Parathyroid adenoma (tissue), 2 donors: ENCODE measurements around the gene TMEM212.

Experiments used
- H2AFZ ChIP-seq: fragments of 300-600 bp; sonication (generic); one replicate; pipeline ENCODE4 v1.7.0; 2017; ENCODE audit warnings: antibody characterized with exemption, mild to moderate bottlenecking
- H3K27ac ChIP-seq: fragments of 300-600 bp; sonication (generic); one replicate; pipeline ENCODE4 v1.7.0; 2017
- H3K27me3 ChIP-seq: fragments of 300-600 bp; sonication (generic); one replicate; pipeline ENCODE4 v1.7.0; 2017; ENCODE audit warnings: low read length; ENCODE audit not compliant: control insufficient read depth, insufficient read depth
- H3K36me3 ChIP-seq: fragments of 300-600 bp; sonication (generic); one replicate; pipeline ENCODE4 v1.7.0; 2017; ENCODE audit warnings: low read length; ENCODE audit not compliant: control insufficient read depth, insufficient read depth
- H3K4me1 ChIP-seq: fragments of 300-600 bp; sonication (generic); one replicate; pipeline ENCODE4 v1.7.0; 2017; ENCODE audit warnings: control low read depth
- H3K4me2 ChIP-seq: fragments of 300-600 bp; sonication (generic); one replicate; pipeline ENCODE4 v1.7.0; 2017; ENCODE audit warnings: low read length
- H3K4me3 ChIP-seq: fragments of 300-600 bp; sonication (generic); one replicate; pipeline ENCODE4 v1.7.0; 2017; ENCODE audit warnings: low read depth, low read length
- H3K79me2 ChIP-seq: fragments of 300-600 bp; sonication (generic); one replicate; pipeline ENCODE4 v1.7.0; 2017; ENCODE audit warnings: control low read depth
- H3K9ac ChIP-seq: fragments of 300-600 bp; sonication (generic); one replicate; pipeline ENCODE4 v1.7.0; 2017; ENCODE audit warnings: mild to moderate bottlenecking
- H3K9me3 ChIP-seq: fragments of 300-600 bp; sonication (generic); one replicate; pipeline ENCODE4 v1.7.0; 2017; ENCODE audit warnings: low read length; ENCODE audit not compliant: control insufficient read depth
- TF ChIP-seq, protein P1 (sequence below): fragments of 300-600 bp; sonication (generic); IDR thresholded peaks from one replicate; pipeline ENCODE4 v1.7.0; 2017; ENCODE audit warnings: antibody characterized with exemption, mild to moderate bottlenecking
- donor health status: primary hyperparathyroidism.

Gene TMEM212

DNA sequence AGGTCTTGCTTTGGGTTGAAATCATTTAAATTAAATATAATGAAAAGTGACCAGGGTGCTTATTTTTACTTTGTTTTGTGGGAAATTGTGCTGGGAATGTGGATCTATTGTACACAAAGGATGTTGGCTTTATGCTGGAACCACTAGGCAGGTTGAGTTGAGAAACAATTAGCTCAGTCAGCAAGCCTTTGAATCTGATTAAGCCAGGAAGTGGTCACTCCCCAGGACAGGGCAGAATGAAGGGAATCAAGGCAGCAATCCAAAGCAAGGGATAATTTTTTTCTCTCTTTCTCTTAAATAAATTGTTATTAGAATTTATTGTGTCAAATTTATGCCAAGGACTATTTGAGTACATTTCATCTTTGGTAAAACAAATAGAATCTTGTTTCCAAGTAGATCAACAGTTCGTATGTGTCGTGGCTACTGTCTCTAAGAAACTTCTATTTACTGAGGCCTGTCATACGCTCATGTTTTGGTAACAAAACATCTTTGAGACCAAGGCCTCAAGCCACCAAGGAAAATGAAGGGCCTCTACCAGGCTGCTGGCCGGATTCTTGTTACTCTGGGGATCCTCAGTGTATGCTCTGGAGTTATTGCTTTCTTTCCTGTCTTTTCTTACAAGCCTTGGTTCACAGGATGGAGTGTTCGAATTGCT, at the start of gene TMEM212:
TMEM212 (plus strand) TSS at position 486 of the 655 bp plus-strand sequence; CDS start at position 521, 35 bp downstream.
- Histone ChIP-seq H2AFZ (no peak within 1 kb of the TSS), H3K4me3 (no peak within 1 kb of the TSS), H3K27me3 (no peaks in the 10 kb centered on the region), H3K9me3 (no peaks in the 10 kb centered on the region), H3K79me2 (no peaks in the 10 kb centered on the region), H3K9ac (no peak within 1 kb of the TSS), H3K27ac (no peak within 1 kb of the TSS), H3K4me1 (no peaks in the 10 kb centered on the region), H3K36me3 (no peaks in the 10 kb centered on the region), H3K4me2 (no peak within 1 kb of the TSS)
- TF ChIP-seq, protein P1, sequence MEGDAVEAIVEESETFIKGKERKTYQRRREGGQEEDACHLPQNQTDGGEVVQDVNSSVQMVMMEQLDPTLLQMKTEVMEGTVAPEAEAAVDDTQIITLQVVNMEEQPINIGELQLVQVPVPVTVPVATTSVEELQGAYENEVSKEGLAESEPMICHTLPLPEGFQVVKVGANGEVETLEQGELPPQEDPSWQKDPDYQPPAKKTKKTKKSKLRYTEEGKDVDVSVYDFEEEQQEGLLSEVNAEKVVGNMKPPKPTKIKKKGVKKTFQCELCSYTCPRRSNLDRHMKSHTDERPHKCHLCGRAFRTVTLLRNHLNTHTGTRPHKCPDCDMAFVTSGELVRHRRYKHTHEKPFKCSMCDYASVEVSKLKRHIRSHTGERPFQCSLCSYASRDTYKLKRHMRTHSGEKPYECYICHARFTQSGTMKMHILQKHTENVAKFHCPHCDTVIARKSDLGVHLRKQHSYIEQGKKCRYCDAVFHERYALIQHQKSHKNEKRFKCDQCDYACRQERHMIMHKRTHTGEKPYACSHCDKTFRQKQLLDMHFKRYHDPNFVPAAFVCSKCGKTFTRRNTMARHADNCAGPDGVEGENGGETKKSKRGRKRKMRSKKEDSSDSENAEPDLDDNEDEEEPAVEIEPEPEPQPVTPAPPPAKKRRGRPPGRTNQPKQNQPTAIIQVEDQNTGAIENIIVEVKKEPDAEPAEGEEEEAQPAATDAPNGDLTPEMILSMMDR = no peak

DNA sequence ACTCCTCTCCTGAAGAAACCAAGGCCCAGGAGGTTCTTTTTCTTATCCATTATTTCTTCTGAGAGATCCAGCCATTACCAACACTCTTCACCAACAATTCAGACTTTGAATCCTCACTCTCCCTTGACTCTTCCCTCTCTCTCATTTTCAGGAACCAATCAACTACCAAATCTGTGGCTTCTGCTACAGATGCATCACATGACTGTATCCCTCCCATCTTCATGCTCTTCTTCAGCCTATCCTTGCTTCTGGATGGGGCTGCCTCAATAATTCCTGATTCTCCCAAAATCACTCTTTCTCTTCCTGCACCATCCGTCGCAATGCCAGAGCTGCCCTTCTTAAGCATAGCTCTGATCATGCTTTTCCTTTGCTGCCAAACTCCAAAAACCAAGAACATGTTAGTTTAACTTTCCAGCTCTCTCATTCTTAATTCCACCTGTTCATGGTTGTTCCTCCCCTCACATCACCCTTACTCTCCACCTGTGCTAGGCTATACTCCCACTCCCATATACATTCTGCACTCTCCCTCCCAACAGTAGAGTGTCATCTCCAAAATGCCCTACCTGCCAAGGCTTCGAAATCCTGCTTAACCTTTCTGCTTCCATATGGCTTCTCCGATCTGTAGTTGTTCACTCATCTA, 46.4 kb upstream of the TMEM212 start:
- Histone ChIP-seq H3K4me1 (no peaks in the 10 kb centered on the region), H2AFZ (no peak overlapping the region), H3K9ac (no peak overlapping the region), H3K4me3 (no peak overlapping the region), H3K9me3 (no peaks in the 10 kb centered on the region), H3K4me2 (no peak overlapping the region), H3K36me3 (no peaks in the 10 kb centered on the region), H3K79me2 (no peaks in the 10 kb centered on the region), H3K27me3 (no peaks in the 10 kb centered on the region), H3K27ac (no peak overlapping the region)
- TF ChIP-seq, protein P1 = no peak

DNA sequence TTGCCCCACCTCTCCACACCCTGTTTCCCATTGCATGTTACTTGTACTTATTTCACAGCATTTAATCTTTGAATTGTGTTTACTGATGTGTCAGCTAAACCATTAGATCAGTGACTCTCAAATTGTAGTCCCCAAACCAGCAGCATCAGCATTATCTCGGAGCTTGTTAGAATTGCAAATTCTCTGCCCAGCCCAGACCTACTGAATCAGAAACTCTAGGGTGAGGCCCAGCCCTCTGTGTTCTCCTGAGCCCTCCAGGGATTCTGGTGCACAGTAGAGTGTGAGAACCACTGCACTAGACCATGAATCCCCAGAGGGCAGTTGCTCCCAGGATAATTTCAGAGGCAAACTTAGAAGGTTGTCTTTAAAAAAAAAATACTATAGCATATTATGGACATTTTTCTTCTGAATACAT, 45.9 kb upstream of the TMEM212 start:
- no peaks in the 10 kb centered on the region for H3K36me3 ChIP-seq
- H3K27ac ChIP-seq = no peak overlapping the region
- H3K4me2 ChIP-seq = no peak overlapping the region
- H3K9ac ChIP-seq = no peak overlapping the region
- no peaks in the 10 kb centered on the region for H3K4me1 ChIP-seq
- no peaks in the 10 kb centered on the region for H3K9me3 ChIP-seq
- no peaks in the 10 kb centered on the region for H3K27me3 ChIP-seq
- TF ChIP-seq, protein P1 = no peak
- no peak overlapping the region for H3K4me3 ChIP-seq
- no peaks in the 10 kb centered on the region for H3K79me2 ChIP-seq
- H2AFZ ChIP-seq = no peak overlapping the region

DNA sequence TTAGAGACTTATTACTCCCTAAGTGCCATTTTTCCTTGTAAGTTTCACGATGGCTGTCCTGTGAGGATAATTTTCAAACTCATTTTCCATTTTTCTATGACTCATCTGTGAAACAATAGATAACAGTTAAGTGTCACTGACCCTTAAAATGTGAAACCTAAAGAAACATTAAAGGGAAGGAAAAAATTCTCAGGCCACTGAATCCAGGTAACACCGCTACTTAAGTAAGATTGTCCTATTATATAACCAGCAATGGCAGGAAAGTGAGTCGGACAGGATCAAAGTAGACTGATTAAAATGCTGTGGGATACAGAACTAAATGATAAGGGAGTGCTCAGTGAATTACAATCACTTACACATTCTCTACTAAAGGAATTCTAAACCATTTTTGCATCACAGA, 45.3 kb upstream of the TMEM212 start:
- Histone ChIP-seq H2AFZ (no peak overlapping the region), H3K27ac (no peak overlapping the region), H3K4me1 (no peaks in the 10 kb centered on the region), H3K79me2 (no peaks in the 10 kb centered on the region), H3K4me2 (no peak overlapping the region), H3K4me3 (no peak overlapping the region), H3K27me3 (no peaks in the 10 kb centered on the region), H3K9ac (no peak overlapping the region), H3K9me3 (no peaks in the 10 kb centered on the region), H3K36me3 (no peaks in the 10 kb centered on the region)
- TF ChIP-seq, protein P1 = no peak

DNA sequence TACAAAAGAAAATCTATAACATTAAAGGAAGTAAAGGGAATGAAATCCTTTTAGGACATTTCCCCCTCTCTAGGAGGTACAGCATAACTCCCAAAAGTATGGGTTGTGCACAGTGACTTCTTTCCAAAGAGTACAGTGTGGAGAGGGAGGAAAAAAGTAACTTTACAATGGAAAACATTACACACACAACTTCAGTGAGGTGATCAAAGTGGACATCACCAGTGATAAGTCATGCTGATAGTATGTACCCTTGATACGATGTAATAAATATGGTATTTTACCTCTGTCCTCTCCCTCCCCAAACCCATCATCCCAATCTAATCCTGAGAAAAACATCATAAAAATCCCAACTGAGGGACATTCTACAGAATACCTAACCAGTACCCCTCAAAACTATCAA, 43.6 kb upstream of the TMEM212 start:
- Histone ChIP-seq H3K79me2 (no peaks in the 10 kb centered on the region), H3K36me3 (no peaks in the 10 kb centered on the region), H3K9me3 (no peaks in the 10 kb centered on the region), H3K4me1 (no peaks in the 10 kb centered on the region), H2AFZ (no peak overlapping the region), H3K9ac (no peak overlapping the region), H3K27ac (no peak overlapping the region), H3K4me3 (no peak overlapping the region), H3K4me2 (no peak overlapping the region), H3K27me3 (no peaks in the 10 kb centered on the region)
- TF ChIP-seq, protein P1 = no peak
